ENCODE measurements around the gene TMEM132D. TPM values are rescaled to one million over a fixed set of nuclear protein-coding genes. Genes with fewer than 3 reads are reported as not detected.

Gene TMEM132D
- total RNA-seq, 1 donor from 2014 or later, result not detected

GRCh38 chr12:129660946-129661345, 242.9 kb downstream of the TMEM132D start:
- no peak for DNase-seq (ENCODE audit: extremely low spot score in 2 of 2)
- intact Hi-C loops (cut with DNase I), result no loop called here
- H3K27ac ChIP-seq, result no peak overlapping the region
- H3K27me3 ChIP-seq, result no peaks in the 10 kb centered on the region
- H3K4me1 ChIP-seq, result no peaks in the 10 kb centered on the region
- no peak overlapping the region for H3K4me3 ChIP-seq
- no peaks in the 10 kb centered on the region for H3K36me3 ChIP-seq
- H3K9me3 ChIP-seq, result no peaks in the 10 kb centered on the region
- TF ChIP-seq POLR2A (IDR thresholded peaks at IDR 0.05) (no peak), POLR2AphosphoS5 (IDR thresholded peaks at IDR 0.05; ENCODE audit: insufficient read depth in 1 of 2, low read depth in 1 of 2) (no peak), CTCF (IDR thresholded peaks at IDR 0.05) (no peak)

- TF ChIP-seq CTCF (IDR thresholded peaks at IDR 0.05), result no peak
- TF ChIP-seq POLR2AphosphoS5 (IDR thresholded peaks at IDR 0.05; ENCODE audit: insufficient read depth in 1 of 2, low read depth in 1 of 2), result no peak
- TF ChIP-seq POLR2A (IDR thresholded peaks at IDR 0.05), result no peak
- Histone ChIP-seq H3K4me3 (no peak overlapping the region), H3K36me3 (no peaks in the 10 kb centered on the region), H3K27ac (no peak overlapping the region), H3K4me1 (no peaks in the 10 kb centered on the region), H3K9me3 (no peaks in the 10 kb centered on the region), H3K27me3 (no peaks in the 10 kb centered on the region)
- intact Hi-C loops (cut with DNase I), result no loop called here
- no peak for DNase-seq (ENCODE audit: extremely low spot score in 2 of 2)
These were observed 243.7 kb downstream of the TMEM132D start for GRCh38 chr12:129659961-129660622.

- no peak for DNase-seq (ENCODE audit: extremely low spot score in 2 of 2)
- TF ChIP-seq POLR2AphosphoS5 (IDR thresholded peaks at IDR 0.05; ENCODE audit: insufficient read depth in 1 of 2, low read depth in 1 of 2) (no peak), POLR2A (IDR thresholded peaks at IDR 0.05) (no peak), CTCF (IDR thresholded peaks at IDR 0.05) (no peak)
- intact Hi-C loops (cut with DNase I), result no loop called here
- Histone ChIP-seq H3K4me3 (no peak overlapping the region), H3K27ac (no peak overlapping the region), H3K9me3 (no peaks in the 10 kb centered on the region), H3K27me3 (no peaks in the 10 kb centered on the region), H3K4me1 (no peaks in the 10 kb centered on the region), H3K36me3 (no peaks in the 10 kb centered on the region)
These were observed 246.6 kb downstream of the TMEM132D start for GRCh38 chr12:129657179-129657578.

- intact Hi-C loops (cut with DNase I), result no loop called here
- no peaks in the 10 kb centered on the region for H3K9me3 ChIP-seq
- no peak overlapping the region for H3K4me3 ChIP-seq
- H3K27ac ChIP-seq, result no peak overlapping the region
- TF ChIP-seq POLR2A (IDR thresholded peaks at IDR 0.05) (no peak), POLR2AphosphoS5 (IDR thresholded peaks at IDR 0.05; ENCODE audit: insufficient read depth in 1 of 2, low read depth in 1 of 2) (no peak), CTCF (IDR thresholded peaks at IDR 0.05) (no peak)
- no peaks in the 10 kb centered on the region for H3K36me3 ChIP-seq
- H3K27me3 ChIP-seq, result no peaks in the 10 kb centered on the region
- no peak for DNase-seq (ENCODE audit: extremely low spot score in 2 of 2)
- no peaks in the 10 kb centered on the region for H3K4me1 ChIP-seq
These were observed 251.9 kb downstream of the TMEM132D start for GRCh38 chr12:129651951-129652350.

GRCh38 chr12:129641926-129642325, 261.9 kb downstream of the TMEM132D start:
- DNase-seq (ENCODE audit: extremely low spot score in 2 of 2), result no peak
- no peak overlapping the region for H3K27ac ChIP-seq
- no peak for TF ChIP-seq POLR2AphosphoS5 (IDR thresholded peaks at IDR 0.05; ENCODE audit: insufficient read depth in 1 of 2, low read depth in 1 of 2)
- no peak for TF ChIP-seq CTCF (IDR thresholded peaks at IDR 0.05)
- no peak for TF ChIP-seq POLR2A (IDR thresholded peaks at IDR 0.05)
- intact Hi-C loops (cut with DNase I), result no loop called here
- H3K4me1 ChIP-seq, result no peaks in the 10 kb centered on the region
- no peak overlapping the region for H3K4me3 ChIP-seq
- H3K9me3 ChIP-seq, result no peaks in the 10 kb centered on the region
- no peaks in the 10 kb centered on the region for H3K36me3 ChIP-seq
- H3K27me3 ChIP-seq, result no peaks in the 10 kb centered on the region

Measured in vagina (tissue), 2 donors.